Measurements from ENCODE around the gene EIF3K.
A peak's percentile ranks its signal among the peaks of the same experiment; 100 is the strongest.
"Not testable (repeated sequence)": the region's sequence is repeated elsewhere in the genome, so short reads cannot be mapped to it uniquely, and the experiment has no call there.

Gene EIF3K

GRCh38 chr19:38618590-38619360, at the start of gene EIF3K:
EIF3K (plus strand) TSS chr19:38619188; CDS start chr19:38619269, 81 bp downstream.
- peak; percentile 100 for DNase-seq (ENCODE audit: low spot score)

- no peak for DNase-seq (ENCODE audit: low spot score)
Observed at GRCh38 chr19:38569368-38569983, 49.5 kb upstream of the EIF3K start.

- no peak for DNase-seq (ENCODE audit: low spot score)
Observed at GRCh38 chr19:38571682-38572081, 47.3 kb upstream of the EIF3K start.

GRCh38 chr19:38577826-38578225, 41.2 kb upstream of the EIF3K start:
- peak; percentile 8 for DNase-seq (ENCODE audit: low spot score)

- not testable (repeated sequence) for DNase-seq (ENCODE audit: low spot score)
Observed at GRCh38 chr19:38579304-38579703, 39.7 kb upstream of the EIF3K start.

- DNase-seq (ENCODE audit: low spot score) = no peak
Observed at GRCh38 chr19:38580080-38580479, 38.9 kb upstream of the EIF3K start.

GRCh38 chr19:38583219-38583984, 35.6 kb upstream of the EIF3K start:
- no peak for DNase-seq (ENCODE audit: low spot score)

- DNase-seq (ENCODE audit: low spot score) = no peak
Observed at GRCh38 chr19:38583985-38584305, 35.0 kb upstream of the EIF3K start.

- DNase-seq (ENCODE audit: low spot score) = no peak
Observed at GRCh38 chr19:38587562-38587961, 31.4 kb upstream of the EIF3K start.

- no peak for DNase-seq (ENCODE audit: low spot score)
Observed at GRCh38 chr19:38588041-38588440, 30.9 kb upstream of the EIF3K start.

GRCh38 chr19:38592940-38593339, 26.0 kb upstream of the EIF3K start:
- DNase-seq (ENCODE audit: low spot score) = no peak

GRCh38 chr19:38596057-38596981, 22.7 kb upstream of the EIF3K start:
- DNase-seq (ENCODE audit: low spot score) = peak; percentile 54

GRCh38 chr19:38597075-38597474, 21.9 kb upstream of the EIF3K start:
- DNase-seq (ENCODE audit: low spot score) = no peak

GRCh38 chr19:38599722-38600121, 19.3 kb upstream of the EIF3K start:
- DNase-seq (ENCODE audit: low spot score) = no peak

- DNase-seq (ENCODE audit: low spot score) = not testable (repeated sequence)
Observed at GRCh38 chr19:38602856-38603255, 16.1 kb upstream of the EIF3K start.

- no peak for DNase-seq (ENCODE audit: low spot score)
Observed at GRCh38 chr19:38606131-38606530, 12.9 kb upstream of the EIF3K start.

- DNase-seq (ENCODE audit: low spot score) = no peak
Observed at GRCh38 chr19:38614289-38614688, 4.7 kb upstream of the EIF3K start.

GRCh38 chr19:38615007-38615581, 3.9 kb upstream of the EIF3K start:
- DNase-seq (ENCODE audit: low spot score) = no peak

GRCh38 chr19:38616265-38616664, 2.7 kb upstream of the EIF3K start:
- DNase-seq (ENCODE audit: low spot score) = no peak

- no peak for DNase-seq (ENCODE audit: low spot score)
Observed at GRCh38 chr19:38617283-38617763, 1.7 kb upstream of the EIF3K start.
